ENCODE results near the gene AOAH.
"Not testable (repeated sequence)": the region's sequence is repeated elsewhere in the genome, so short reads cannot be mapped to it uniquely, and the experiment has no call there.

AOAH gene

GRCh38 chr7:36717586-36717985, 6.7 kb downstream of the AOAH start:
- Histone ChIP-seq H3K36me3 (no peaks in the 10 kb centered on the region), H3K27me3 (ENCODE audit: insufficient read depth, low read depth, severe bottlenecking) (no peaks in the 10 kb centered on the region), H3K9me3 (ENCODE audit: severe bottlenecking) (no peaks in the 10 kb centered on the region), H3K4me3 (ENCODE audit: low read depth, low read length) (no peak overlapping the region), H3K27ac (no peak overlapping the region)
- DNase-seq, result no peak
- TF ChIP-seq CTCF (IDR thresholded peaks at IDR 0.05; ENCODE audit: low read depth, low read length), result no peak

GRCh38 chr7:36716802-36717201, 7.5 kb downstream of the AOAH start:
- H3K27me3 ChIP-seq (ENCODE audit: insufficient read depth, low read depth, severe bottlenecking); H3K36me3 ChIP-seq; H3K9me3 ChIP-seq (ENCODE audit: severe bottlenecking); DNase-seq; H3K27ac ChIP-seq; H3K4me3 ChIP-seq (ENCODE audit: low read depth, low read length): not testable (repeated sequence)

- no peak for DNase-seq
- Histone ChIP-seq H3K36me3 (no peaks in the 10 kb centered on the region), H3K4me3 (ENCODE audit: low read depth, low read length) (no peak overlapping the region), H3K9me3 (ENCODE audit: severe bottlenecking) (no peaks in the 10 kb centered on the region), H3K27me3 (ENCODE audit: insufficient read depth, low read depth, severe bottlenecking) (no peaks in the 10 kb centered on the region), H3K27ac (no peak overlapping the region)
- TF ChIP-seq CTCF (IDR thresholded peaks at IDR 0.05; ENCODE audit: low read depth, low read length), result no peak
Measured at GRCh38 chr7:36712015-36712414, 12.3 kb downstream of the AOAH start.

GRCh38 chr7:36711256-36711655, 13.0 kb downstream of the AOAH start:
- Histone ChIP-seq H3K4me3 (ENCODE audit: low read depth, low read length) (no peak overlapping the region), H3K9me3 (ENCODE audit: severe bottlenecking) (no peaks in the 10 kb centered on the region), H3K27me3 (ENCODE audit: insufficient read depth, low read depth, severe bottlenecking) (no peaks in the 10 kb centered on the region), H3K36me3 (no peaks in the 10 kb centered on the region), H3K27ac (no peak overlapping the region)
- DNase-seq, result no peak
- TF ChIP-seq CTCF (IDR thresholded peaks at IDR 0.05; ENCODE audit: low read depth, low read length), result no peak

GRCh38 chr7:36710186-36710791, 14.0 kb downstream of the AOAH start:
- H3K27ac ChIP-seq, result no peak overlapping the region
- no peaks in the 10 kb centered on the region for H3K36me3 ChIP-seq
- DNase-seq, result no peak
- H3K27me3 ChIP-seq (ENCODE audit: insufficient read depth, low read depth, severe bottlenecking), result no peaks in the 10 kb centered on the region
- no peak for TF ChIP-seq CTCF (IDR thresholded peaks at IDR 0.05; ENCODE audit: low read depth, low read length)
- H3K9me3 ChIP-seq (ENCODE audit: severe bottlenecking), result no peaks in the 10 kb centered on the region
- no peak overlapping the region for H3K4me3 ChIP-seq (ENCODE audit: low read depth, low read length)

DNA sequence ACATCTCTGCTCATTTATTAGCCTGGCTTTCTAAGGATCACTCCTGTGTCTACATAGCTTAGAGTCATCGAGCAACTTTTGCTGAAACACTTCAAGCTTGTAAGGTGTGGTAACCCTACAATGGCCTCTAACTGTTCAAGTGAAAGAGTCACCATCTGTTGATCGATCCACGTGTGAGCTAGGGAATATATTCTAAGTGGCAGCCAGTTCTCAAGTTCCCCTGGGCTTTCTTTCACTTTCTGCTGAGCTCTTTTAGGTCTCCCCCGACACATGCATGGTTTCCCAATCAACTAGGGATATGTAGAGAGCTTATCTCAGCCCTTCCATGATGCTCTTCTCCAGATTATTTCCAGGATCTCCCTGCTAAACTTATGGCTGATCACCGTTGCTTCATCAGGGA, 15.5 kb downstream of the AOAH start:
- Histone ChIP-seq H3K4me3 (ENCODE audit: low read depth, low read length) (no peak overlapping the region), H3K36me3 (no peaks in the 10 kb centered on the region), H3K27me3 (ENCODE audit: insufficient read depth, low read depth, severe bottlenecking) (no peaks in the 10 kb centered on the region), H3K27ac (no peak overlapping the region), H3K9me3 (ENCODE audit: severe bottlenecking) (no peaks in the 10 kb centered on the region)
- no peak for DNase-seq
- no peak for TF ChIP-seq CTCF (IDR thresholded peaks at IDR 0.05; ENCODE audit: low read depth, low read length)

Measured in WERI-Rb-1 (cell line).